Measurements from ENCODE around the gene OR51E2.

OR51E2 gene

DNA sequence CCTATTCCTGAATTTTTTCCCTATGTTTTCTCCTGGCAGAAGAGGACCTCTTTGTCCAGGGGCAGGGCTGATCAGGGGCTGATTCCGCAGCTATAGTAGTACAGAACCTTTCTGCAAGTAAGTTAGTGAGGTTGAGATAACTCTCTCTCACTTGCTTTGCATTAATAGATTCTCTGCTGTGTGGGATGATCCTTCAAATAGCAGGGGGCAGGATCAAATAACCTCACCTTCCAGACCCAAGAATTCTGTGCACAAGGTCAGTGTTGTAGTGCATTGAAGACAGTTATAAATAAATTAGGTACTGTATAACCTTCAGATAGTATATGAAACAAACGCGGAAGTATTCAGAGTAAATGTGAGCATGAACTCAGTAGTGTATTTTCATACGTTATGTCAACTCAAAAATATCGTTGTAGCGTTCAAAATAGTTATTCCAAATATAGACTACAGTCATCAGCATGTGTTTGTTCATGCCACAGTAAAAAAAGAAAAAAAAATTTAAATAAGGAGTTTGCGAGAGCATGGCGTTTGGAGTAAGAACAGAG, 7.2 kb upstream of the OR51E2 start:
- no peak overlapping the region for H3K27ac ChIP-seq
- TF ChIP-seq, protein P1, sequence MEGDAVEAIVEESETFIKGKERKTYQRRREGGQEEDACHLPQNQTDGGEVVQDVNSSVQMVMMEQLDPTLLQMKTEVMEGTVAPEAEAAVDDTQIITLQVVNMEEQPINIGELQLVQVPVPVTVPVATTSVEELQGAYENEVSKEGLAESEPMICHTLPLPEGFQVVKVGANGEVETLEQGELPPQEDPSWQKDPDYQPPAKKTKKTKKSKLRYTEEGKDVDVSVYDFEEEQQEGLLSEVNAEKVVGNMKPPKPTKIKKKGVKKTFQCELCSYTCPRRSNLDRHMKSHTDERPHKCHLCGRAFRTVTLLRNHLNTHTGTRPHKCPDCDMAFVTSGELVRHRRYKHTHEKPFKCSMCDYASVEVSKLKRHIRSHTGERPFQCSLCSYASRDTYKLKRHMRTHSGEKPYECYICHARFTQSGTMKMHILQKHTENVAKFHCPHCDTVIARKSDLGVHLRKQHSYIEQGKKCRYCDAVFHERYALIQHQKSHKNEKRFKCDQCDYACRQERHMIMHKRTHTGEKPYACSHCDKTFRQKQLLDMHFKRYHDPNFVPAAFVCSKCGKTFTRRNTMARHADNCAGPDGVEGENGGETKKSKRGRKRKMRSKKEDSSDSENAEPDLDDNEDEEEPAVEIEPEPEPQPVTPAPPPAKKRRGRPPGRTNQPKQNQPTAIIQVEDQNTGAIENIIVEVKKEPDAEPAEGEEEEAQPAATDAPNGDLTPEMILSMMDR (conservative IDR thresholded peaks at IDR 0.05): no peak
- no peak for TF ChIP-seq ZFX (IDR thresholded peaks at IDR 0.05)

DNA sequence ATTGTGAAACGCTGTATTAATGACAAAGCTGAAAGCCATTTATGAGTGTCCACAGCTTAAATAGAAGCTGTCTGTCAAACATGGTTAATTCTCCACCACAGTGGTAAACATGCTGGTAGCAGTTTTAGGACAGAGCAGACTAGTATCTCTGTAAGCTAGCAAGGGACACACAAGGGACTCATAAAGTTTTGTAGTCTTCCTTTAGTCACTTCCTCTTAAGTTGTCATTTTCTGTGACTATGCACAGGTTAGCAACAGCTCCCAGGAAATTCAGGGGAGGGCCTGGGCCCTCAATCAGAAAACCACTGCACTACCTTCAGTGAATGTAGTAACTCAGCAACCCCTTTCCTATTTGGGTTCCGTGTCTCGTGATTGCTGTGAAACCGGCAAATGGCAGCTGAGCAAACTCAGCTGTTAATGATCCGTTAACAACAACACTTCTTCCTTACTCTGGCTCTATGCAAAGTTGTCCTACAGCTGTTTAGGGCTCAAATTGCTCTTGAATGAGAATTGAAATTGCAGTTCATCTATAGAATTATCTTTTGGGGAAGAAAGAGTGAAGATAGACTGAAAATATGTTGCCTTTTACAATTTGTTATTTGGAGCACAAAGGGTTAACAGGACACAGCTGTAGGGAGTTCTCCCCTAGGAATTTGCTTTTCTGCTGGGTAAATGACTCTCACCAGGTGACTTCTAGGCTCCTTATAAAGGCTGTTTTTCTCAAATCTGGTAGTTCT, 6.6 kb upstream of the OR51E2 start, which contains the start of gene MMP26:
Gene MMP26 (plus strand): TSS at position 731 of the 736 bp plus-strand sequence.
- no peak within 1 kb of the TSS for H3K27ac ChIP-seq
- TF ChIP-seq, protein P1 (conservative IDR thresholded peaks at IDR 0.05): no peak
- TF ChIP-seq ZFX (IDR thresholded peaks at IDR 0.05): no peak

DNA sequence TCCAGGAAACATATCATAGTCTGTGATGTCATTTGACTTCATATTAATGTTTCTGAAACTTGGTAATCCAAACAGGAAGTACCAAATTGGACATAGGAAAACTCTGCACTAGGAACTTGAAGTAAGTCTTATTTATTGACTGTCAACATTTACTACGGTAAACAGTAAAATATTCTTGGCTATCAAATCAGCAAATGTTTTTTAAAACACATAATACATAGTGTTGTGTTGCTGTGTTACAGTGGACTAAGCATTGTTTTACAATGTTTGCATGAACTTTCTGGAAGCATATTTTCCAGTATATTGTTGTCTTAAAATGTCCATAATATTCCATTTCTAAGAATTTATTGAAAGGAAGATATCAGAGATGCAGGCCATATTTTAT, 2.8 kb upstream of the OR51E2 start:
- no peak overlapping the region for H3K27ac ChIP-seq
- TF ChIP-seq ZFX (IDR thresholded peaks at IDR 0.05): no peak
- TF ChIP-seq, protein P1 (conservative IDR thresholded peaks at IDR 0.05): no peak

DNA sequence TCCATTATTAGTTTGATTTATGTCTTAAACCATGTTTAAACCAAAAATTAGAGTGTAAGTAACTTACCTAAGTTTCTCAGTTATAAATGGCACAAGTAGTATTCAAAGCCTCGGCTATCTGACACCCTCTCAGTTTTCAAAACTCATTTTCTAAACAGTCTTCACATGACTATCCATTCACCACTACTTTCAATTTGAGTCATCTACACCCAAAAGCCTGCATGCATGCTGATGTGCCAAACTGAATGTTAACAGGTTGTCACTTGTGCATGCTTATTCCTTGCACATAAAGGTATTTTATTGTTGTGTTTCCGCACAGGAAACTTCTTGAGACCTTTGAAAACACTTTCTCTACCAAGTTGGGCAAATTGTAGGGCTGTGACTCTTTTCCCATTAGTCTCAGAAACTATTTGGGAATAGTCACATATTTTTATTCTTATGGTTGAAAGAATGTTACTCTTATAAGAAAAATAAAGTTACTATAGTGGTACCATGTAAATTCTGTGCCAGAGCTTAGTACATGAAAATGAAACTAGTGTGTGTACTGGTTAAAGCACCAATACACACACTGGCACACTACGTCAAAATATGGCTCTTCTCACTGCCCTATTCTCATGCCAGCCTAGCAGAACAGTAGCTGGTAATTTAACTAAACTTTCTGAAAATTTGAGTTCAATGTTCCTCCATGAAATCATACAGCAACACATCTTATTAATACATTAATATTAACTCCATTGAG, 2.2 kb upstream of the OR51E2 start:
- TF ChIP-seq ZFX (IDR thresholded peaks at IDR 0.05): no peak
- TF ChIP-seq, protein P1 (conservative IDR thresholded peaks at IDR 0.05): no peak
- no peak overlapping the region for H3K27ac ChIP-seq

DNA sequence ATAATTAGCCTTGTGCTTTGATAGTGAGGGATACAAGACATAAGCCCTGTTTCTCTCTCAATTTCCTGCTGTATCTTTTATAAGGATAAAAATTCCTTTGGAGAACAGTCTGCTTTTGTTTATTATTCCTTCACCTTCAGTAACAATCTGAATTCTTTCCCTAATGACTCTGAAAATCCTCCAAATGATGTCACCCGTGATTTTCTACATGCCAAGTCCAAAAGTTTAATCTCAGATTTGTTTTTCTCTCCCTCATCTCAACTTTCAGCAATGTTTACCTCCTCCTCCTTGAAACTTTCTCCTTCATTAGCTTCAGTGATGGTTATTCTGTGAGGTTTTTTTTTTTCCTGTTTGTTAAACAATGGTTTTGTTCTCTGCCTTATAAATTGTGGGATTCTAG, 2.2 kb downstream of the OR51E2 start:
- no peak for TF ChIP-seq ZFX (IDR thresholded peaks at IDR 0.05)
- TF ChIP-seq, protein P1 (conservative IDR thresholded peaks at IDR 0.05): no peak
- no peak overlapping the region for H3K27ac ChIP-seq

DNA sequence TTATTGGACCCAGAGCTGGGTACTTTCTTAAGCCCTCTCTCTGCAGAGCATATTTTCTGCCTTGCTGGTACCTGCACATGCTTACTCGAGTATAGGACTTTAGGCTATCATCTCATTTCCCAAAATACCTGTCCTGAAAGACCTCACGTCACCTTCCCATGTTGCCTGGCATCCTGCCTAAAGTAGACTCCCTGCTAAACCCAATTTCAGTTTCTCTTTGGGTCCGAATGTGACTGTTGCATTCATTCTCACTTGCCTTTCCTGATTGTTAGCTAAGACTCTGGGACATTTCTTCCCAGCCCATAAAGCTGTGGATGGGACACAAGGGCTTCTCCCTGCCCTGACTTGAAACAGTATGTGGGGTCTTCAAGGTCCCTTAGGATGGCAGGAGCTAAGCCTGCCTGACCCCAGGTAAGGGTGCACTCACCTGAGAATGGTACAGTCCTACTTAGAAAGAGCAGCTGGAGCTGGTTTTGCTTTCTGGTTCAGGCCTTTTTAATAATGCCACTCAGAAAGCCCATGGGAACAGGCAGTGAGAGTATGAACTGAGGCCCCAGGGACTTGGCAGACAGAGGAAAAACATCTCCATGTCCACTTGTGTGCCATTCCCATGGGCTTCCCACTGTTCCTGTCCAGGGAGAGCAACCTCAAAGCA, 12.9 kb downstream of the OR51E2 start:
- TF ChIP-seq, protein P1 (conservative IDR thresholded peaks at IDR 0.05): no peak
- TF ChIP-seq ZFX (IDR thresholded peaks at IDR 0.05): no peak
- H3K27ac ChIP-seq: no peak overlapping the region
